H1 (cell line): Measurements from ENCODE around the gene MT1X. TPM values are rescaled to one million over a fixed set of nuclear protein-coding genes. Genes with fewer than 3 reads are reported as not detected.

Source experiments
- CTCF ChIA-PET: fragments of 300-600 bp; sonication (Branson Sonifier 250); formaldehyde crosslinking; loops from one replicate; lab custom pipeline; 2021; ENCODE audit not compliant: partially characterized antibody; lab: Charles Lee
- POLR2A ChIA-PET: fragments of 300-600 bp; sonication (Branson Sonifier 250); formaldehyde crosslinking; loops from one replicate; lab custom pipeline; 2021; ENCODE audit warnings: inconsistent platforms; ENCODE audit not compliant: partially characterized antibody; lab: Charles Lee
- DNase-seq, 2 experiments: peaks; one replicate each; pipeline versions ENCODE4 v3.0.0 to v3.0.0-alpha.2; 2010 to 2022; ENCODE audit warnings: low spot score in 2 of 2, low read depth in 1 of 2, mixed read lengths in 1 of 2
- FAIRE-seq: peaks from 2 replicates; lab custom pipeline; 2011; peaks lifted over from hg19 to GRCh38; lab: Jason Lieb, UNC
- H2AFZ ChIP-seq: 2 replicates; pipeline ENCODE4 v1.8.1; 2012; ENCODE audit warnings: low read length, inconsistent platforms
- H2AK5ac ChIP-seq: 2 replicates; pipeline ENCODE4 v1.6.1; 2013; ENCODE audit warnings: low read depth, low read length
- H2BK120ac ChIP-seq: replicated peaks from 2 replicates; pipeline ENCODE3; 2013; ENCODE audit warnings: low read depth, low read length, inconsistent platforms
- H2BK12ac ChIP-seq: 2 replicates; pipeline ENCODE4 v1.6.1; 2013; ENCODE audit warnings: low read depth, low read length
- H2BK15ac ChIP-seq: 2 replicates; pipeline ENCODE4 v1.6.1; 2013; ENCODE audit warnings: low read length
- H2BK20ac ChIP-seq: 2 replicates; pipeline ENCODE4 v1.6.1; 2013; ENCODE audit warnings: low read length
- H2BK5ac ChIP-seq: 2 replicates; pipeline ENCODE4 v1.6.1; 2013; ENCODE audit warnings: low read depth, low read length
- H3K14ac ChIP-seq: 2 replicates; pipeline ENCODE4 v1.6.1; 2013; ENCODE audit warnings: inconsistent platforms; ENCODE audit not compliant: insufficient read length
- H3K18ac ChIP-seq: 2 replicates; pipeline ENCODE4 v1.6.1; 2013; ENCODE audit warnings: low read length; ENCODE audit errors: extremely low read depth
- H3K23ac ChIP-seq: 2 replicates; pipeline ENCODE4 v1.6.1; 2013; ENCODE audit warnings: inconsistent platforms; ENCODE audit not compliant: insufficient read length
- H3K23me2 ChIP-seq: 2 replicates; pipeline ENCODE4 v1.6.1; 2013; ENCODE audit warnings: low read depth, low read length
- H3K27ac ChIP-seq: 2 replicates; pipeline ENCODE4 v1.6.1; 2011; ENCODE audit warnings: low read depth, low read length, inconsistent platforms
- H3K27me3 ChIP-seq, 4 experiments: replicated peaks in 1 of 4; 1 replicate in 1 of 4; 2 replicates in 3 of 4; pipeline versions ENCODE4 v1.6.1 to v1.8.1; 2011 to 2013; ENCODE audit warnings: low read length in 3 of 4, mild to moderate bottlenecking in 3 of 4, inconsistent platforms in 2 of 4, mixed read lengths in 2 of 4, moderate library complexity in 1 of 4; ENCODE audit not compliant: control insufficient read depth in 3 of 4, insufficient read depth in 3 of 4; ENCODE audit errors: extremely low read depth in 1 of 4
- H3K36me3 ChIP-seq, 4 experiments: 2 replicates each; pipeline versions ENCODE4 v1.6.1 to v1.8.1; 2011 to 2013; ENCODE audit warnings: mild to moderate bottlenecking in 4 of 4, low read length in 3 of 4, moderate library complexity in 2 of 4, control low read depth in 1 of 4, inconsistent platforms in 1 of 4; ENCODE audit not compliant: insufficient read depth in 4 of 4, control insufficient read depth in 2 of 4
- H3K4ac ChIP-seq: replicated peaks from 2 replicates; pipeline ENCODE3; 2013; ENCODE audit warnings: low read length, low read depth, mixed read lengths, inconsistent platforms; ENCODE audit not compliant: insufficient read length
- H3K4me1 ChIP-seq, 4 experiments: replicated peaks in 1 of 4; 1 replicate in 1 of 4; 2 replicates in 3 of 4; pipeline versions ENCODE4 v1.6.1 to v1.8.1; 2011 to 2013; ENCODE audit warnings: low read length in 3 of 4, inconsistent platforms in 2 of 4, mixed read lengths in 1 of 4; ENCODE audit not compliant: insufficient read depth in 4 of 4, control insufficient read depth in 3 of 4
- H3K4me2 ChIP-seq, 2 experiments: 2 replicates each; pipeline versions ENCODE4 v1.6.1 to v1.8.1; 2011 to 2013; ENCODE audit warnings: low read depth in 2 of 2, low read length in 2 of 2, control low read depth in 1 of 2, inconsistent platforms in 1 of 2, mild to moderate bottlenecking in 1 of 2; ENCODE audit not compliant: insufficient read depth in 1 of 2
- H3K4me3 ChIP-seq, 4 experiments: fragments of 200-600, 300-600 bp in 1 of 4; sonication (generic), shearing (Covaris generic), sonication (Bioruptor Twin) in 1 of 4; 2 replicates each; pipeline versions ENCODE4 v1.5.1 to v1.8.1; 2011 to 2016; ENCODE audit warnings: low read length in 4 of 4, low read depth in 3 of 4, control low read depth in 2 of 4, inconsistent platforms in 2 of 4, mild to moderate bottlenecking in 2 of 4, mixed read lengths in 1 of 4, moderate library complexity in 1 of 4; ENCODE audit not compliant: insufficient read depth in 2 of 4; ENCODE audit errors: extremely low read depth in 1 of 4
- H3K56ac ChIP-seq: replicated peaks from 2 replicates; pipeline ENCODE3; 2013; ENCODE audit warnings: low read depth, mild to moderate bottlenecking, mixed read lengths, low read length, inconsistent platforms; ENCODE audit not compliant: insufficient read length
- H3K79me1 ChIP-seq: 2 replicates; pipeline ENCODE4 v1.6.1; 2013; ENCODE audit warnings: low read depth, low read length, control low read depth
- H3K79me2 ChIP-seq, 2 experiments: 2 replicates each; pipeline versions ENCODE4 v1.6.1 to v1.8.1; 2012 to 2013; ENCODE audit warnings: low read length in 2 of 2, mild to moderate bottlenecking in 2 of 2, inconsistent platforms in 1 of 2; ENCODE audit not compliant: insufficient read depth in 2 of 2, control insufficient read depth in 1 of 2
- H3K9ac ChIP-seq, 4 experiments: replicated peaks in 1 of 4; 1 replicate in 1 of 4; 2 replicates in 3 of 4; pipeline versions ENCODE4 v1.6.1 to v1.8.1; 2011 to 2013; ENCODE audit warnings: low read depth in 3 of 4, low read length in 3 of 4, control low read depth in 2 of 4, mild to moderate bottlenecking in 2 of 4, moderate library complexity in 2 of 4, inconsistent platforms in 1 of 4; ENCODE audit errors: extremely low read depth in 1 of 4
- H3K9me3 ChIP-seq, 2 experiments: 2 replicates each; pipeline versions ENCODE4 v1.6.1 to v1.8.1; 2012 to 2013; ENCODE audit warnings: mild to moderate bottlenecking in 2 of 2, moderate library complexity in 2 of 2, control low read depth in 1 of 2, inconsistent platforms in 1 of 2, low read depth in 1 of 2, low read length in 1 of 2, mixed read lengths in 1 of 2; ENCODE audit not compliant: insufficient read depth in 2 of 2
- H4K20me1 ChIP-seq, 2 experiments: replicated peaks in 1 of 2; 2 replicates each; pipeline versions ENCODE3 to v1.8.1; 2011 to 2013; ENCODE audit warnings: inconsistent platforms in 2 of 2, low read length in 2 of 2, mild to moderate bottlenecking in 1 of 2; ENCODE audit not compliant: insufficient read depth in 2 of 2, control insufficient read depth in 1 of 2
- H4K5ac ChIP-seq: 2 replicates; pipeline ENCODE4 v1.6.1; 2013; ENCODE audit warnings: low read length, low read depth, mixed read lengths, inconsistent platforms; ENCODE audit not compliant: insufficient read length
- H4K8ac ChIP-seq: 2 replicates; pipeline ENCODE4 v1.8.0; 2013; ENCODE audit warnings: mild to moderate bottlenecking, moderate library complexity, low read length, inconsistent platforms; ENCODE audit not compliant: insufficient read depth; ENCODE audit errors: extremely low read depth
- H4K91ac ChIP-seq: replicated peaks from 2 replicates; pipeline ENCODE3; 2013; ENCODE audit warnings: low read length, mixed read lengths, inconsistent platforms; ENCODE audit not compliant: insufficient read length
- ASH2L ChIP-seq: fragments of 200-600, 300-600 bp; sonication (generic); IDR thresholded peaks from one replicate; pipeline ENCODE4 v1.7.1; 2017; ENCODE audit warnings: low read length
- BACH1 ChIP-seq: IDR thresholded peaks from 2 replicates; pipeline ENCODE4 v1.6.1; 2012; ENCODE audit warnings: low read length, improper control_type of control experiment
- CBX5 ChIP-seq: fragments of 300-800, 300-1000 bp; sonication (generic); IDR thresholded peaks from 2 replicates; pipeline ENCODE4 v1.7.1; 2016; ENCODE audit warnings: antibody characterized with exemption, low read length, low read depth
- CTBP2 ChIP-seq: IDR thresholded peaks from 2 replicates; pipeline ENCODE4 v1.7.0; 2011; ENCODE audit warnings: borderline replicate concordance, mild to moderate bottlenecking, moderate library complexity, mixed read lengths, low read length; ENCODE audit not compliant: insufficient read depth, insufficient read length
- EP300 ChIP-seq, 2 experiments: IDR thresholded peaks; 1 replicate in 1 of 2; 2 replicates in 1 of 2; pipeline ENCODE4 v1.6.1; 2011 to 2012; ENCODE audit warnings: low read depth in 2 of 2, low read length in 2 of 2, mild to moderate bottlenecking in 2 of 2, borderline replicate concordance in 1 of 2, inconsistent platforms in 1 of 2, moderate library complexity in 1 of 2
- JUN ChIP-seq: IDR thresholded peaks from 2 replicates; pipeline ENCODE4 v1.6.1; 2011; ENCODE audit warnings: low read depth, mild to moderate bottlenecking, improper control_type of control experiment, low read length
- POLR2A ChIP-seq, 2 experiments: IDR thresholded peaks; 1 replicate in 1 of 2; 2 replicates in 1 of 2; pipeline ENCODE4 v1.6.1; 2011; ENCODE audit warnings: low read depth in 2 of 2, low read length in 2 of 2, mild to moderate bottlenecking in 2 of 2; ENCODE audit errors: control extremely low read depth in 1 of 2
- RXRA ChIP-seq: IDR thresholded peaks from 2 replicates; pipeline ENCODE4 v1.6.1; 2011; ENCODE audit warnings: low read depth, mild to moderate bottlenecking, low read length, moderate library complexity; ENCODE audit not compliant: insufficient read depth
- SAP30 ChIP-seq: fragments of 300-600 bp; sonication (generic); IDR thresholded peaks from 2 replicates; pipeline ENCODE4 v1.7.1; 2012; ENCODE audit warnings: low read length, moderate library complexity, mild to moderate bottlenecking, inconsistent platforms; ENCODE audit not compliant: insufficient read depth, insufficient replicate concordance
- SIX5 ChIP-seq: IDR thresholded peaks from 2 replicates; pipeline ENCODE4 v1.6.1; 2011; ENCODE audit warnings: mild to moderate bottlenecking, low read depth, low read length
- SP4 ChIP-seq: IDR thresholded peaks from 2 replicates; pipeline ENCODE4 v1.6.1; 2012; ENCODE audit warnings: low read length, inconsistent platforms
- SRF ChIP-seq: IDR thresholded peaks from 2 replicates; pipeline ENCODE4 v1.6.1; 2011; ENCODE audit warnings: mild to moderate bottlenecking, low read depth, low read length, moderate library complexity
- WGBS, 2 experiments: shearing (Covaris generic) in 1 of 2; methylation state at CpG; one replicate each; pipeline versions ENCODE4 v1.1.6 to v1.1.7; 2013 to 2015; ENCODE audit warnings: low lambda C conversion rate in 2 of 2, mixed read lengths in 2 of 2, inconsistent platforms in 1 of 2, low coverage in 1 of 2, missing lambda C conversion rate in 1 of 2; ENCODE audit not compliant: insufficient replicate concordance in 2 of 2, insufficient coverage in 1 of 2, insufficient read length in 1 of 2; ENCODE audit errors: extremely low coverage in 1 of 2, missing lambda C conversion rate in 1 of 2; 5-methylcytosine and 5-hydroxymethylcytosine counted together
- polyA plus RNA-seq, 7 experiments: library from polyadenylated mRNA; depleted of rRNA in 3 of 7; stranded (reverse) in 5 of 7; unstranded in 2 of 7; fragments of >200 nt in 5 of 7; fragments of 200-250 nt in 2 of 7; gene quantifications; 1 replicate in 5 of 7; 2 replicates in 1 of 7; 4 replicates in 1 of 7; pipeline versions ENCODE4 v1.2.1 to v1.2.3, GENCODE V29; 2011 to 2013; ENCODE audit warnings: missing spikeins in 2 of 7, mixed read lengths in 2 of 7
- total RNA-seq: library from RNA; stranded (reverse); fragmentation: NEBNext Ultra II Directional; extraction: Animal tissue kit (Norgen Biotek cat#: 25700); gene quantifications from 2 replicates; pipeline ENCODE4 v1.2.1, GENCODE V29; 2021
- TF ChIP-seq, protein P1 (sequence below): IDR thresholded peaks from 2 replicates; pipeline ENCODE4 v1.6.1; 2011; ENCODE audit warnings: low read depth, mild to moderate bottlenecking, low read length; ENCODE audit not compliant: insufficient read depth

MT1X gene
- total and polyA plus RNA-seq, 2 of the 8 experiments (the other 6 are each of a cell fraction or from before 2014, with no cell fraction given), result 52.4 to 1,060 TPM

DNA sequence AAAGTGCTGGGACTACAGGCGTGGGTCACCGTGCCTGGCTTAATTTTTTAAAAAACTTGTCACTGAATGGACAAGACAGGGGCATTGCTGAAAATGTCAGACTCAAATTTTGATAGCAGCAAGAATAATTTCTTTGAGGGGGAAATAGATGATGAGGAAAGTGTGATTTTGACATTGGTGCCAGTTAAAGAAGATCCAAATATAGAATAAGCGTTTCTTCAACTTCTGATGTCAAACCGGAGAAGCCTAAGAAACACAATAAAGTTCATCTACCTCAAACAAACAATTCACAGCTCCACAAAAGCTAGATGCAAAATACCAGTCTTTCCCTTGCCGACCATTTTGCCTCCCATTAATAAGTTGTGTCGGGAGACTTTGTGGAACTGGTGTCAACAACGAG lies 4.5 kb downstream of the MT1X start:
- Histone ChIP-seq H3K4me2 (no peak overlapping the region), H3K27ac (no peak overlapping the region), H3K27me3 (peaks cover 0 to 21% (median 16%) of the 10 kb centered on the region in 4 experiments; a peak in 5 of 7 replicates), H2BK120ac (no peak overlapping the region), H2BK15ac (no peak overlapping the region), H4K20me1 (peaks cover 0 to under 1% of the 10 kb centered on the region in 2 experiments), H3K79me1 (no peaks in the 10 kb centered on the region; the same call in 1 of the 2 replicates), H2BK5ac (no peak overlapping the region), H3K23ac (no peak overlapping the region), H3K4me1 (peaks cover 0 to 15% (median 8%) of the 10 kb centered on the region in 4 experiments; a peak in 6 of 7 replicates), H3K79me2 (no peaks in the 10 kb centered on the region), H4K5ac (no peak overlapping the region), H3K23me2 (peaks cover 10% of the 10 kb centered on the region), H3K56ac (no peak overlapping the region), H2AFZ (no peak overlapping the region), H3K14ac (no peak overlapping the region), H3K36me3 (peaks cover 0 to 3% (median 0%) of the 10 kb centered on the region in 4 experiments; a peak in 1 of 8 replicates), H3K9ac (no peak overlapping the region), H2BK12ac (no peak overlapping the region), H2BK20ac (no peak overlapping the region), H3K4ac (no peak overlapping the region), H4K8ac (no peak overlapping the region), H3K9me3 (no peaks in the 10 kb centered on the region), H4K91ac (no peak overlapping the region), H3K18ac (no peak overlapping the region), H2AK5ac (no peak overlapping the region), H3K4me3 (no peak overlapping the region)
- no peak for FAIRE-seq
- 87% methylated on average over 7 of the region's 7 CpGs; no CpG with 5 or more reads in 1 of the 2 experiments for WGBS, 2 experiments
- TF ChIP-seq RXRA (no peak), CTBP2 (no peak), JUN (no peak), SAP30 (no peak), SRF (no peak), ASH2L (no peak), BACH1 (no peak), SIX5 (no peak), POLR2A (IDR thresholded peaks at IDR 0.05; ENCODE audit: control extremely low read depth in 1 of 2, low read depth in 2 of 2, low read length in 2 of 2) (no peak), CBX5 (no peak), SP4 (no peak), EP300 (IDR thresholded peaks at IDR 0.05; ENCODE audit: borderline replicate concordance in 1 of 2, low read depth in 2 of 2, low read length in 2 of 2) (no peak)
- TF ChIP-seq, protein P1, sequence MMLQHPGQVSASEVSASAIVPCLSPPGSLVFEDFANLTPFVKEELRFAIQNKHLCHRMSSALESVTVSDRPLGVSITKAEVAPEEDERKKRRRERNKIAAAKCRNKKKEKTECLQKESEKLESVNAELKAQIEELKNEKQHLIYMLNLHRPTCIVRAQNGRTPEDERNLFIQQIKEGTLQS, result no peak
- CTCF ChIA-PET, result interaction anchor here (0.8 kb wide), 2 partner anchors 14 to 15 kb away, joined by 3 to 5 read pairs; no protein-coding TSS in a partner anchor
- POLR2A ChIA-PET, result interaction anchor here (0.8 to 12.9 kb wide), 3 partner anchors 11 to 55 kb away, joined by 3 to 205 read pairs (median 5); partner anchors contain the start of genes MT1G and MT1H
- DNase-seq, result no peak
